C4-2B (cell line): Measurements from ENCODE around the gene CLOCK.

Experiments used
- H3K27ac ChIP-seq: fragments of 450-650 bp; 2 replicates; pipeline ENCODE4 v1.5.1; 2017
- ZFX ChIP-seq: fragments of 450-650 bp; IDR thresholded peaks from 2 replicates; pipeline ENCODE4 v1.6.1; 2017
- TF ChIP-seq, protein P1 (sequence below): fragments of 450-650 bp; conservative IDR thresholded peaks from 2 replicates; pipeline ENCODE4 v1.5.1; 2017; ENCODE audit warnings: mild to moderate bottlenecking

CLOCK gene

DNA sequence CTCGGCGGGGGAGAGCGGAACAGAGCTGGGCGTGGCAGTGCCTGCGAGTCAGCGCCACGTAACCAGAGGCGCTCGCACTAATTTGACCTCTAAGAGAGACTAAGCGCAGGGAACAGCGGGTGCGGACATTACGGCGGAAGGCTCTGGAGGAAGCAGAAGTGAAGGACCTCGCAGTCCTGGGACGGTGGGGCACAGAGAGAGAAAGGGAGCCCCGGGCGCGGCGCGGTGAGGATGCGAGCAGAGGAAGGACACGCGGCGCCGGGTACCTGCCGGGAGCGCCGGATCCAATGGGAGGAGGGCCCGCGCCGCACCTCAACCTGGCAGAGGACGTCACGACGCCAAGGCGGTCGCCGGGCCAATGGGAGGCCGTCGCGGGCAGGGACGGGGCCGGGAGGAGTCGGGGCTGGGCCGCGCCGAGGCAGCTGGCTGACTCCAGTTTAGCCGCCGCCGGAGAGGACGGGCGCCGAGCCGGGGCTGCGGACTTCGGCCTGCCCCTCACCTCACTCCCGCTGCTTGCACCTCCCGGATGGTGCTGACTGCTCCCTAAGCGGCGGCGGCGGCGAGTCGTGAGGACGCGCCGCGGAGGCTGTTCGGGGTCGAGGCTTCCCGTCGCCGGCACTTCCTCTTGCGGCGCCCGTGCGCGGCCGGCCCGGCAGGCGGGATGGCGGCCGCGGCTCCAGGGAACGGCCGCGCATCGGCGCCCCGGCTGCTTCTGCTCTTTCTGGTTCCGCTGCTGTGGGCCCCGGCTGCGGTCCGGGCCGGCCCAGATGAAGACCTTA, 151.0 kb downstream of the CLOCK start, which contains the start of gene TMEM165:
TSS of gene TMEM165 (plus strand) at position 429 of the 779 bp plus-strand sequence. CDS start at position 662, 233 bp downstream.
- peak within 1 kb of the TSS; percentile 97 for H3K27ac ChIP-seq

DNA sequence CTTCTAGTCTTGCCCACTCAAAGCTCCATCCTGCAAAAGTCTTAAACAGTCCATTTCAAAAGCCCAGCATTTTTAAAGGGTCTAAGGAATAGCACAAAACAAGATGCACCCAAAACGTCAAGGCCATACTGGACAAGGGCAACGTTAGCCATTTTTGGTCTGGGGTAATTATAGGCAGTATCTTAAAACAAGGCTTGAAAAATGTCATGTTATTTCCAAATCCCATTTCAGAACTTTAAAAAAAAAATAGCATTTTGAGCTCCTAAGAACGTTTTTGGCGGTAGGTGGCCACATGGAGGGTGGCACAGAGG, 151.5 kb downstream of the CLOCK start:
- TF ChIP-seq, protein P1, sequence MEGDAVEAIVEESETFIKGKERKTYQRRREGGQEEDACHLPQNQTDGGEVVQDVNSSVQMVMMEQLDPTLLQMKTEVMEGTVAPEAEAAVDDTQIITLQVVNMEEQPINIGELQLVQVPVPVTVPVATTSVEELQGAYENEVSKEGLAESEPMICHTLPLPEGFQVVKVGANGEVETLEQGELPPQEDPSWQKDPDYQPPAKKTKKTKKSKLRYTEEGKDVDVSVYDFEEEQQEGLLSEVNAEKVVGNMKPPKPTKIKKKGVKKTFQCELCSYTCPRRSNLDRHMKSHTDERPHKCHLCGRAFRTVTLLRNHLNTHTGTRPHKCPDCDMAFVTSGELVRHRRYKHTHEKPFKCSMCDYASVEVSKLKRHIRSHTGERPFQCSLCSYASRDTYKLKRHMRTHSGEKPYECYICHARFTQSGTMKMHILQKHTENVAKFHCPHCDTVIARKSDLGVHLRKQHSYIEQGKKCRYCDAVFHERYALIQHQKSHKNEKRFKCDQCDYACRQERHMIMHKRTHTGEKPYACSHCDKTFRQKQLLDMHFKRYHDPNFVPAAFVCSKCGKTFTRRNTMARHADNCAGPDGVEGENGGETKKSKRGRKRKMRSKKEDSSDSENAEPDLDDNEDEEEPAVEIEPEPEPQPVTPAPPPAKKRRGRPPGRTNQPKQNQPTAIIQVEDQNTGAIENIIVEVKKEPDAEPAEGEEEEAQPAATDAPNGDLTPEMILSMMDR = no peak; the same call in 1 of the 2 replicates
- no peak for TF ChIP-seq ZFX
- H3K27ac ChIP-seq = peak overlapping the region; percentile 97

More for the DNA sequence above, 151.0 kb downstream of the CLOCK start, which contains the start of gene TMEM165:
- no peak; the same call in 1 of the 2 replicates for TF ChIP-seq ZFX
- TF ChIP-seq, protein P1 = no peak; the same call in 1 of the 2 replicates

DNA sequence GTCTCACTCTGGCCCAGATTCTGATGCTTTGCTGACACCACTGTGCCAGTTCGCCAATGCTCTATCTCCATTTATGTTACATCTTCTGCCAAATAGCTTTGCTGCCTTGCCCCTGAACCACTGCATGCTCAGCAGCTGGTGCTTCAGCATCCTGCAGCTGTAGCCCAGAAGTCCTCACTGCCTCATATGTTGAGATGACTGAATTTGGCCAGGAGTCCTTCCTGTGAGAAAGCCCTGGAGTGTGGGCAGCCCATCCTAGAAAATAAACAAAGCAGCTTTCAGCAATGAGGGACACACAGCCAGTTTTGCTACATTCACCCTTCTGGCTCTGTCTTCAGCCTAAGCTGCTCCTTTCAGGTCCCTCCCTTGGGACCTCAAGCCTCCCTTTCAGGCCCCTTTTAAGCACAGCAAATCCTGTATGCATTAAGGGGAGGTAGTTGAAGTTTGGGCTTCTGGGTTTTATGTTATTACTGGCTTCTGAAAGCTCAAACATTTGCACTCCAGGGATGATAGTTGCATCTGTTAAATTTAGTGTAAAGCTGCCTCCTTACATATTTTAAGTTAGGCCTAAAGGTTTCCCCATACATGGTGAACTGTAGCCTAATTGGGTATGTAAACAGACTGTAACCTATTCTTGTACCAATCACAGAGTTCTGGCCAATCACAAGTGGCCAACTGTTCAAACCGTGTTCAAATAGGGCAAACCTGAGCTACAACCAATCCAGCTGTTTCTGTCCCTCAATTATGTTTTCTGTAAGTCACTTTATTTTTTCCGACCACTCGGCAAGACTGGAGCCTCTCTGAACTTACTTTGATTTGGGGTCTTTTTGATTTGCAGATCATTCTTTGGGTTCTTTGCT, 153.0 kb downstream of the CLOCK start:
- TF ChIP-seq, protein P1 = no peak
- no peak for TF ChIP-seq ZFX
- 0 out of 2 replicates have a peak overlapping the region, but pooled peaks have one; percentile 15 for H3K27ac ChIP-seq

DNA sequence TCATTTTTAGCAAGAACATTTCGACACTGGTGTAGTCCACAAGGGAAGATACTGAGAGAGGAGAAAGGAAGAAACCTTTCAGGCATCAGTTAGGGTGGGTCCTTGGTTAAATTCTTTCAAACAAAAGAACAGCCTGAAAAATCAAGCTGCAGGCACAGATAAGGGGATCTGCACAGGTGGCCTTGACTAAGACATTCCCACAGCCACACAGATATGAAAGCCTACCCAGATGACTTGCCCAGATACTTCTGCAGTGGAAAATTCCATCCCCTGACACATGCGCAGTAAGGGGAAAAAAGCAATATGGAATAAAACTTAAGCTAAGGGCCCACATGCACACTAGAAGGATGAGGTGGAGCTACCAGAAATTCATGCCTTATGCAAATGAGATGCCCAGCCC, 159.9 kb downstream of the CLOCK start:
- TF ChIP-seq, protein P1 = no peak
- no peak for TF ChIP-seq ZFX
- no peak overlapping the region for H3K27ac ChIP-seq

DNA sequence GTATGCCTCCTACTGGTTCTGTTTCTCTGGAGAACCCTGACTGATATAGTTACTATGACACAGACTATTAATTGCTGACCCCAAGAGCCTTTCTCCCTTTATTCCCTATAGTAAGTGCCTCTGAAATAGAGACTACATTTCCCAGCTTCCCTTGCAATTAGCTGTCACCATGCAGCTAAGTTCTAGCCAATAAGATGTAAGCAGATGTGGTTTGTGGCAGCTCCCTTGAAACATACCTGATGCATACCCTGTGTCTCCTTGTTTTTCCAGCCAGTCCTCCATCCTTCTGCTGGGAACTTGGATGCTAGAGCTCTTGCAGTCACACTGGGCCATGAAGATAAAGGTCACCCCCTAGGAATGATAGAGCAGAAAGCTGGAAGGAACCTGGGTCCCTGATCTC, 160.6 kb downstream of the CLOCK start:
- TF ChIP-seq, protein P1 = no peak
- TF ChIP-seq ZFX = no peak
- no peak overlapping the region for H3K27ac ChIP-seq

DNA sequence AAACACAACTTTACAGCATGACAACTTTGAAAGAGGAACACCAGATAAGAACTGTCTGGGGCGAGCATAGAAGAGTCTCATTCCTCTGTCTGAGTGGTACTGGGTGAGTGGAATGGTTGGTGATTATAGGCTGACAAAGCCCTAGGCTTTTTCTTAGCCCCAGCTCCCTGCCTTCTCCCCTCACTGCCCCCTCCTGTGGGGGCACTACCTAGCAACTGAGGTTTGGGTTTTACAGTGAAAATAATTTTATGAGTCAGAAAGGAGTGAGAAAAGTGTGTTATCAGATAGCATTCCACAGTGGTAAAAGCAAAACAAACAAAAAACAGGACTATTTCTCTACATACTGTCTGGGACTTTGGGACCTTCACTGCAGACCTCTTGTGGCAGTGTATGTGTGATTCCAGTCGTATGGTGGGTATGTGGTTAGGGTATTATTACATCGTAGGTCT, 161.5 kb downstream of the CLOCK start:
- no peak overlapping the region for H3K27ac ChIP-seq
- TF ChIP-seq ZFX = no peak
- TF ChIP-seq, protein P1 = no peak
